Measurements from ENCODE around the gene FAM163B.

DNA sequence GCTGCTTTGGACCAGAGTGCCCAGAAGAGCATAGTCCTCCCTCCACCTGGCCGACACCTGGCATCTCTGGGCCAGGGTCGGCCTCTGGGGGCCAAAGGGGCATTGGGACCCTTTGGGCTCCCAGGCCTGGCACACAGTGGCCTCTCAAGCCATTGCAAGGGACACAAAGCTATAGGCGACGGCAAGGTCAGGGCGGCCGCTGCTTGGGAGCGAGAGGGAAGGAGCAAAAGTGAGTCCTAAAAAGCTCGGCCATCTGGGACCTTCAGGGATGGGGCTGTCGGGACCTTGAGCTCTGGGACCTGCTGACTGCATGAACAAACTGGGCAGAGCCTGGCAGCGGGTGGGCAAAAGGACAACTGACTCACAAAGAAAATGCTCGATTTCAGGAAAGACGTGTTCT, 40.8 kb upstream of the FAM163B start:
- no peak for TF ChIP-seq EP300 (IDR thresholded peaks at IDR 0.05)
- TF ChIP-seq, protein P1, sequence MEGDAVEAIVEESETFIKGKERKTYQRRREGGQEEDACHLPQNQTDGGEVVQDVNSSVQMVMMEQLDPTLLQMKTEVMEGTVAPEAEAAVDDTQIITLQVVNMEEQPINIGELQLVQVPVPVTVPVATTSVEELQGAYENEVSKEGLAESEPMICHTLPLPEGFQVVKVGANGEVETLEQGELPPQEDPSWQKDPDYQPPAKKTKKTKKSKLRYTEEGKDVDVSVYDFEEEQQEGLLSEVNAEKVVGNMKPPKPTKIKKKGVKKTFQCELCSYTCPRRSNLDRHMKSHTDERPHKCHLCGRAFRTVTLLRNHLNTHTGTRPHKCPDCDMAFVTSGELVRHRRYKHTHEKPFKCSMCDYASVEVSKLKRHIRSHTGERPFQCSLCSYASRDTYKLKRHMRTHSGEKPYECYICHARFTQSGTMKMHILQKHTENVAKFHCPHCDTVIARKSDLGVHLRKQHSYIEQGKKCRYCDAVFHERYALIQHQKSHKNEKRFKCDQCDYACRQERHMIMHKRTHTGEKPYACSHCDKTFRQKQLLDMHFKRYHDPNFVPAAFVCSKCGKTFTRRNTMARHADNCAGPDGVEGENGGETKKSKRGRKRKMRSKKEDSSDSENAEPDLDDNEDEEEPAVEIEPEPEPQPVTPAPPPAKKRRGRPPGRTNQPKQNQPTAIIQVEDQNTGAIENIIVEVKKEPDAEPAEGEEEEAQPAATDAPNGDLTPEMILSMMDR (IDR thresholded peaks at IDR 0.05) = no peak
